ENCODE data around the gene HHIPL1. TPM values are rescaled to one million over a fixed set of nuclear protein-coding genes. Genes with fewer than 3 reads are reported as not detected.

The HHIPL1 gene
- total RNA-seq, 1 experiment from 2014 or later, result 0.06 TPM

DNA sequence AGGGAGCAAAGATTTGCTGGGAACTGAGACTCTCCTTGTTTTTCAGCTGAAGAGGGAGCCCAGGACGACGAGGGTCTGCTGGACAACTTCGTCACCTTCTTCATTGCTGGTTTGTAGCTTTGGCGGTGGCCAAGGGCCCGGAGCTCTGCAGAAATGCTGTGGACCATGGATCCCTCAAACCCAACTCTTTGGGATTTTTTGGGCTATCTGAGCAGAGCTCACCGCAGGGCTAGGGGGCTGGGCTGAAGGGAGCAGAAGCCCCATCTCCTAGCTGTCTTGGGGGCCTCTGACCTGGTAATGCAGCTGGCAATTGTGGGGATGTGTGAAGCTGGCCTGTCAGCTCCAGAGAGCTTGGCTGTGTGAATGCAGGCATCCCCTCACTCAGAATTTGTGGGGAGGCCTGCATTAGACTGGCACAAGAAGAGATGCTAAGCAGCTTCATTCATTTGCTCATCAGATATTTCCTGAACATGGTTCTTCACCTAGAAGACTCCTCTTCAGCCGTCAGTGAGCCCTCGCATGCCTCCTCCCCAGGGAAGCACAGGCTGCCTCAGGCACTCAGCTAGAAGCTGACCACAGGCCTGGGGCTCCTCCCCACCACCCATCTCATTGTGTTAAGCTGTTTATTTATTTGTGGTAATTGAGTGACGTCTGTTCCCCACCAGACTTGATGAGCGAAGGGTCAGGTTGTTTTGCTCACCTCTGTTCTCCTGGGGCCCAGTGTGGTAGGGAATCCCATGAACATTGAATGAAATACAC lies 71.3 kb downstream of the HHIPL1 start:
- BruUV-seq (replicated peaks), result no TSS peak
- intact Hi-C loops (cut with micrococcal nuclease; ENCODE audit: unreplicated experiment), result no loop called here
- Histone ChIP-seq H3K27me3 (replicated peaks; ENCODE audit: insufficient read depth, low read depth, low read length, poor library complexity) (peaks cover 10% of the 10 kb centered on the region), H3K9me3 (ENCODE audit: low read depth, low read length, poor library complexity, severe bottlenecking) (no peaks in the 10 kb centered on the region), H3K36me3 (ENCODE audit: insufficient read depth, low read length, poor library complexity, severe bottlenecking) (no peaks in the 10 kb centered on the region), H3K4me1 (ENCODE audit: insufficient read depth, low read length, poor library complexity, severe bottlenecking) (no peaks in the 10 kb centered on the region), H3K4me3 (ENCODE audit: low read depth, low read length, poor library complexity, severe bottlenecking) (no peak overlapping the region), H3K27ac (ENCODE audit: low read depth, low read length, poor library complexity, severe bottlenecking) (no peak overlapping the region)
- ChIA-PET CTCF (no interaction called here), POLR2A (ENCODE audit: low non-redundant PET) (no interaction called here)
- TF ChIP-seq, protein P1, sequence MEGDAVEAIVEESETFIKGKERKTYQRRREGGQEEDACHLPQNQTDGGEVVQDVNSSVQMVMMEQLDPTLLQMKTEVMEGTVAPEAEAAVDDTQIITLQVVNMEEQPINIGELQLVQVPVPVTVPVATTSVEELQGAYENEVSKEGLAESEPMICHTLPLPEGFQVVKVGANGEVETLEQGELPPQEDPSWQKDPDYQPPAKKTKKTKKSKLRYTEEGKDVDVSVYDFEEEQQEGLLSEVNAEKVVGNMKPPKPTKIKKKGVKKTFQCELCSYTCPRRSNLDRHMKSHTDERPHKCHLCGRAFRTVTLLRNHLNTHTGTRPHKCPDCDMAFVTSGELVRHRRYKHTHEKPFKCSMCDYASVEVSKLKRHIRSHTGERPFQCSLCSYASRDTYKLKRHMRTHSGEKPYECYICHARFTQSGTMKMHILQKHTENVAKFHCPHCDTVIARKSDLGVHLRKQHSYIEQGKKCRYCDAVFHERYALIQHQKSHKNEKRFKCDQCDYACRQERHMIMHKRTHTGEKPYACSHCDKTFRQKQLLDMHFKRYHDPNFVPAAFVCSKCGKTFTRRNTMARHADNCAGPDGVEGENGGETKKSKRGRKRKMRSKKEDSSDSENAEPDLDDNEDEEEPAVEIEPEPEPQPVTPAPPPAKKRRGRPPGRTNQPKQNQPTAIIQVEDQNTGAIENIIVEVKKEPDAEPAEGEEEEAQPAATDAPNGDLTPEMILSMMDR (conservative IDR thresholded peaks at IDR 0.05; ENCODE audit: low read depth, low read length), result no peak
- TF ChIP-seq EZH2 (IDR thresholded peaks at IDR 0.05; ENCODE audit: borderline replicate concordance, low read depth, low read length, poor library complexity, severe bottlenecking), result no peak
- no peak for DNase-seq (ENCODE audit: low spot score)

GRCh38 chr14:99716850-99717681 lies 72.1 kb downstream of the HHIPL1 start:
- no peak for DNase-seq (ENCODE audit: low spot score)

DNA sequence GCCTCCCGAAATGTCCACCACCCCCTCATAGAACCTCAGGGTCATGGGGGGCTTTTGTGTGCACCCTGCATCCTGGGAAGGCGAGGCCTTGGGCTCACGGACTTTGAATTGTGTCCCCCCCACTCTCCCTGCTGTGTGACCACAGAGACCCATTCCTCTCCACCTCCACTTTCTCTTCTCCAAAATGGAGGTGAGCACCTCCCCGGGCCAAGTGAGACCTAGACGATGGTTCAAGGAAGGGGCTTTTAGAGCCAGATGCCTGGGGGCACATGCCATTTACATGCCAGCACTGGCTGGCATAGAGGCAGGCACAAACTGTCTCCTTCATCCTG lies 72.7 kb downstream of the HHIPL1 start:
- Histone ChIP-seq H3K4me3 (ENCODE audit: low read depth, low read length, poor library complexity, severe bottlenecking) (no peak overlapping the region), H3K36me3 (ENCODE audit: insufficient read depth, low read length, poor library complexity, severe bottlenecking) (no peaks in the 10 kb centered on the region), H3K9me3 (ENCODE audit: low read depth, low read length, poor library complexity, severe bottlenecking) (no peaks in the 10 kb centered on the region), H3K4me1 (ENCODE audit: insufficient read depth, low read length, poor library complexity, severe bottlenecking) (no peaks in the 10 kb centered on the region), H3K27me3 (replicated peaks; ENCODE audit: insufficient read depth, low read depth, low read length, poor library complexity) (no peaks in the 10 kb centered on the region), H3K27ac (ENCODE audit: low read depth, low read length, poor library complexity, severe bottlenecking) (no peak overlapping the region)
- no peak for DNase-seq (ENCODE audit: low spot score)
- POLR2A ChIA-PET (ENCODE audit: low non-redundant PET), result no interaction called here
- TF ChIP-seq, protein P1 (conservative IDR thresholded peaks at IDR 0.05; ENCODE audit: low read depth, low read length), result no peak
- TF ChIP-seq EZH2 (IDR thresholded peaks at IDR 0.05; ENCODE audit: borderline replicate concordance, low read depth, low read length, poor library complexity, severe bottlenecking), result no peak
- intact Hi-C loops (cut with micrococcal nuclease; ENCODE audit: unreplicated experiment), result no loop called here
- CTCF ChIA-PET, result no interaction called here
- BruUV-seq (replicated peaks), result no TSS peak

More at GRCh38 chr14:99716850-99717681, 72.1 kb downstream of the HHIPL1 start:
- ChIA-PET POLR2A (ENCODE audit: low non-redundant PET) (no interaction called here), CTCF (no interaction called here)
- H3K27ac ChIP-seq (ENCODE audit: low read depth, low read length, poor library complexity, severe bottlenecking), result no peak overlapping the region
- TF ChIP-seq, protein P1 (conservative IDR thresholded peaks at IDR 0.05; ENCODE audit: low read depth, low read length), result no peak
- no peak for TF ChIP-seq EZH2 (IDR thresholded peaks at IDR 0.05; ENCODE audit: borderline replicate concordance, low read depth, low read length, poor library complexity, severe bottlenecking)
- H3K36me3 ChIP-seq (ENCODE audit: insufficient read depth, low read length, poor library complexity, severe bottlenecking), result no peaks in the 10 kb centered on the region
- H3K27me3 ChIP-seq (replicated peaks; ENCODE audit: insufficient read depth, low read depth, low read length, poor library complexity), result peaks cover 2% of the 10 kb centered on the region
- no peak overlapping the region for H3K4me3 ChIP-seq (ENCODE audit: low read depth, low read length, poor library complexity, severe bottlenecking)
- BruUV-seq (replicated peaks), result no TSS peak
- intact Hi-C loops (cut with micrococcal nuclease; ENCODE audit: unreplicated experiment), result no loop called here
- H3K4me1 ChIP-seq (ENCODE audit: insufficient read depth, low read length, poor library complexity, severe bottlenecking), result no peaks in the 10 kb centered on the region
- H3K9me3 ChIP-seq (ENCODE audit: low read depth, low read length, poor library complexity, severe bottlenecking), result no peaks in the 10 kb centered on the region

Measured in A673 (cell line).